ENCODE data around the gene GRIN2C. TPM values are rescaled to one million over a fixed set of nuclear protein-coding genes. Genes with fewer than 3 reads are reported as not detected.

GRIN2C gene
- total RNA-seq, 1 donor from 2014 or later: 0.57 TPM

DNA sequence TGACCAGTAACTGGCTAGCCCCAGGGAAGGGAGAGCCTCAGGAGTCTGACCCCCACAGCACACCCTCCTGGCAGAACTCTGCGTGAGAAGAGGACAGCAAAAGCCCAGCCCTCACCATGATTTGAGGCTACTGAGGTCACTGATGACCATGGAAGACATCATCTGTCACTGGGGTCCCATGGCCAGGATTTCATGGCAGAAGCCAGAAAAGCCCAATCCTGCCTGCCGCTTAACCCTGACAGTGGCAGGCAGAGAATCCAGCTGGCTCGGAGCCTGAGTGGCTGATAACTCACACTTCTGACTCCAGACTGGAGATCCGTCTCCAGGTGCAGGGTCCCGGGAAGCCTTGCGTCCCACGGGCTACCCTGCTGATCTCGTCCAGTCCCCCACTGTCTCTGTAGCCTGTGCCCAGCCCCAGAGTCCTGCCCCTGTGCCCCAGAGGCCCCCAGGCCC, 17.5 kb downstream of the GRIN2C start:
- H3K36me3 Mint-ChIP-seq (ENCODE audit: insufficient read depth): no peaks in the 10 kb centered on the region
- no peaks in the 10 kb centered on the region for H3K9me3 Mint-ChIP-seq (ENCODE audit: low read depth)
- peaks cover 45% of the 10 kb centered on the region for H3K27me3 Mint-ChIP-seq
- peaks cover 14% of the 10 kb centered on the region for H3K4me1 Mint-ChIP-seq (ENCODE audit: low read depth)
- no peak for DNase-seq (ENCODE audit: low spot score, unreplicated experiment)
- H3K4me3 Mint-ChIP-seq (ENCODE audit: low read depth): no peak overlapping the region
- no peak overlapping the region for H3K27ac Mint-ChIP-seq
- TF ChIP-seq, protein P1, sequence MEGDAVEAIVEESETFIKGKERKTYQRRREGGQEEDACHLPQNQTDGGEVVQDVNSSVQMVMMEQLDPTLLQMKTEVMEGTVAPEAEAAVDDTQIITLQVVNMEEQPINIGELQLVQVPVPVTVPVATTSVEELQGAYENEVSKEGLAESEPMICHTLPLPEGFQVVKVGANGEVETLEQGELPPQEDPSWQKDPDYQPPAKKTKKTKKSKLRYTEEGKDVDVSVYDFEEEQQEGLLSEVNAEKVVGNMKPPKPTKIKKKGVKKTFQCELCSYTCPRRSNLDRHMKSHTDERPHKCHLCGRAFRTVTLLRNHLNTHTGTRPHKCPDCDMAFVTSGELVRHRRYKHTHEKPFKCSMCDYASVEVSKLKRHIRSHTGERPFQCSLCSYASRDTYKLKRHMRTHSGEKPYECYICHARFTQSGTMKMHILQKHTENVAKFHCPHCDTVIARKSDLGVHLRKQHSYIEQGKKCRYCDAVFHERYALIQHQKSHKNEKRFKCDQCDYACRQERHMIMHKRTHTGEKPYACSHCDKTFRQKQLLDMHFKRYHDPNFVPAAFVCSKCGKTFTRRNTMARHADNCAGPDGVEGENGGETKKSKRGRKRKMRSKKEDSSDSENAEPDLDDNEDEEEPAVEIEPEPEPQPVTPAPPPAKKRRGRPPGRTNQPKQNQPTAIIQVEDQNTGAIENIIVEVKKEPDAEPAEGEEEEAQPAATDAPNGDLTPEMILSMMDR (IDR thresholded peaks at IDR 0.05; ENCODE audit: unreplicated experiment): no peak

DNA sequence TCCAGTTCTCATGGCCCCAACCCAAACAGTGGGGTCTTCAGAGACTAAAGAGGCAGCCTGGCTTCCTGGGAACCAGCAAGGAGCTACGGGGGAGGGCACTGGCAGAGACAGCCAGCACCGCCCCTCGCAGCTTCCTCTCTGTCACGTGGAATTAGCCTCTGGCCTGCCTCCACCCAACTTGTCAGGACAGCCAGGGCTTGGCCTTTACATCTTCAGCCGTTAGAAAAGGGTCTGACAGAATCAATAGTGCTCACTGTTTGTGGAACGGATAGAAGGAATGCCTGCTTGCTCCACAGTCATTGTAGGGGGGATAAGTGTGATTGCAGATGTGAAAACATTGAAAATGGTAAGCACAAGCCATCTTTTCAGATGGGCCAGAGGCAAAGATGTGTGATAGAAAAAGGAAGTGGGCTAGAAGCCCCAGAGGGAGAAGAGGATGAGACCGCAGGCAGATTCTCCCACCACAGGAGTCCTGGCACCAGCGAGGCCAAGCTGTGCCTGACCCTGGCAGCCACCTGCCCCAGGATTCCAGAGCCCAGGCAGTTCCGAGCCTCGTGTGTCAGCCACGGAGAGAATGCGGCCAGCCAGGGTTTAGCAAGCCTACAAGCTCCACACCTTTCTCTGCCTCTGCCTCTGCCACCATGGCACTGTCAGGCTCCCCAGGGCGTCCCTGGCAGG, 18.6 kb downstream of the GRIN2C start:
- peaks cover 40% of the 10 kb centered on the region for H3K27me3 Mint-ChIP-seq

DNA sequence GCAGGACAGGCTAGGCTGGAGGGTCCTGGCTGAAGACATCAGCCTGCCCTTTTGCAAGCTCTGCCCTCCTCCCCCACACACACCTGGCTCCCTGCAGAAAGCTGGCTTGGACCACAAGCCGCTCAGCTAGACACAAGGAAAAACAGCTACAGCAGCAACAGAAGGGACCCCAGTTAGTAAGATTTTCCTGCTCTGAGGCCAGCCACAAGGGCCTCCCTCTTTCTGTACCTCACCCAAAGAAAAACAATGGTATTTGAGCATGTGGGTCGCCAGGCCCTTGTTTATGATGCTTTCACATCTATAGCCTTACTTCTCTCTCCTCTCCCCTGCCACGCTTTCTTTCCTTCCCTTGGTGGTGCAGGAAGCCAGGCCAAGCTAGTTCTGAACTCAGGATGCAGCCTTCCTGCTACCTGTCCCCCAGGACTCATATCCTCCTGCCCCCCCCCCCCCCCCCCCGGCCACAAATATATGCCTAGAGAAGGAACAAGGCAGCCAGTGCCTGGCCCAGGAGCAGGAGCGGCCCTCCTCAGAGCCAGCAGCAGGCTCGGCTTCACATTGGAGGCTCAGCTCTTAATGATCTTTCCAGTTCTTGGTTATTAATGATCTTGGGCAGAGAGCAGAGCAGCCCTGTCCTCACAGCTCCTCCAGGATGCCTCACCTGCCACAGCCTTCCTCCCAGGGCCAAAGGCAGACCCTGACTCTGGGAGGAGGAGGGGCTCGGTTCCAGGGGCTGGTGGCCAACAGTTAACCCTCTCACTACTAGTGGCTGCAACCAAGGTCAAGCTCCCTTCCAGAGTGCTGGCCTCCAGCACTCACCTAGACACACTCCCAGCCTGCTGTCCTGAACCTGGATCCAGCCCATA, 19.5 kb downstream of the GRIN2C start:
- DNase-seq (ENCODE audit: low spot score, unreplicated experiment): no peak
- no peak overlapping the region for H3K4me3 Mint-ChIP-seq (ENCODE audit: low read depth)
- peak overlapping the region; percentile 46 for H3K27ac Mint-ChIP-seq

More for the DNA sequence above, 18.6 kb downstream of the GRIN2C start:
- Mint-ChIP-seq H3K36me3 (ENCODE audit: insufficient read depth) (peaks cover 2% of the 10 kb centered on the region), H3K4me3 (ENCODE audit: low read depth) (no peak overlapping the region), H3K4me1 (ENCODE audit: low read depth) (peaks cover 14% of the 10 kb centered on the region), H3K27ac (peak overlapping the region; percentile 26), H3K9me3 (ENCODE audit: low read depth) (no peaks in the 10 kb centered on the region)
- no peak for DNase-seq (ENCODE audit: low spot score, unreplicated experiment)
- TF ChIP-seq, protein P1 (IDR thresholded peaks at IDR 0.05; ENCODE audit: unreplicated experiment): no peak

DNA sequence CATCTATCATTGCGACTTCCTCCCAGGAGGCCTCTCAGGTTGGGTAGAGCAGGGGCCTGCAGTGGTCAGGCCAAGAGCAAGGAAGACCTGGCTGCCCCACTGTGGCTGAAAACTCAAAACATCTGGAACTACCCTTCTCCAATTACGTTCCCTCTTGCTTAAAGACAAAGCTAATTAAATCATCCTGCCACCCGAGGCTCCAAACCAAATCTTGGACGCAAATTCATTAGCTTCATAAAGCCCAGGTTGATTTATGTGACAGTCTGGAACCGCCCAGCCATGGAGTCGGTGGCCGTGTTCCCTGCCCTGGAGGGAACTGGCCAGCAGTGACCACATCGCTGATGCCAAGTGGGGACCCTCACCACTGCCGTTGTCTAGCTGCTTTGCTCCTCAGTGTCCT, 21.4 kb downstream of the GRIN2C start:
- Mint-ChIP-seq H3K27ac (no peak overlapping the region), H3K27me3 (peaks cover 14% of the 10 kb centered on the region), H3K36me3 (ENCODE audit: insufficient read depth) (peaks cover 4% of the 10 kb centered on the region), H3K4me3 (ENCODE audit: low read depth) (no peak overlapping the region), H3K4me1 (ENCODE audit: low read depth) (peaks cover 14% of the 10 kb centered on the region), H3K9me3 (ENCODE audit: low read depth) (no peaks in the 10 kb centered on the region)
- TF ChIP-seq, protein P1 (IDR thresholded peaks at IDR 0.05; ENCODE audit: unreplicated experiment): no peak
- DNase-seq (ENCODE audit: low spot score, unreplicated experiment): no peak

More for the DNA sequence above, 19.5 kb downstream of the GRIN2C start:
- Mint-ChIP-seq H3K27me3 (peaks cover 31% of the 10 kb centered on the region), H3K9me3 (ENCODE audit: low read depth) (no peaks in the 10 kb centered on the region), H3K4me1 (ENCODE audit: low read depth) (peaks cover 14% of the 10 kb centered on the region), H3K36me3 (ENCODE audit: insufficient read depth) (peaks cover 4% of the 10 kb centered on the region)
- TF ChIP-seq, protein P1 (IDR thresholded peaks at IDR 0.05; ENCODE audit: unreplicated experiment): no peak

DNA sequence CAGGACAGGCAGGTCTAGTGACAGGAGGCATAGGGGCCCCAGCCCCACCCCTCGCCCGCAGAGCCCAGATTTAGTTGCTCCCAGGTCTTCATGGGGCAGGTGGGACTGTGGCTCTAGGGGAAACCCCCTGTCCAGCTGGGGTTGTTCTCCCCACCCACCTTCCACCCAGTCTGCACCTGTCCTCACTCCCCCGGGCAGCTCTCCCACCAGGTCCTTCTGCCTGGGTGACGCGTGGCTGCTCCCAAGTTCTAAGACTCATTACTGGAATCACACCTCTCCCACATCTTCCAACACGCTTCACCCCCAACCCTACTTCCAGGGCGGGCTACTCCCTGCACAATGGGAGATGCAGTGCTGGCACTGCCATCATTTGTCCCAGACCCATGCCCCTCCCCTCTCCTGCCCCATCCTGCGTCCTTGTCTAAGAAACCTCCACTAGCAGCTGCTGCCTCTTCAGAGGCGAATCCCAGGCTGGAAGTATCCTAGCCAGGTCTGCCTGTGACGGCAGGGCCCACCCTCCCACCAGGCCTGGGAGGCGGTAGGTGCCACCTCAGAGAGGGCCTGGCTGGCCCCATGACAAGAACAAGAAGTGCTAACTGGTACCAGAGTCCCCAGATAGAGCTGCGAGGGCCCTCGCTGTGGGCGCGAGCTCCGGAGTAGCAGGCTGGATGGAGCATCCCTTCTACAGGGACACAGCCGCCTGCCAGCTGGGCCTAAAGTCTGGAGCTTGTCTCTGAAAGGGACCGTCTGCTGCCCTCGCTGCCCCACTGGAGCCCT, 22.8 kb downstream of the GRIN2C start:
- H3K9me3 Mint-ChIP-seq (ENCODE audit: low read depth): no peaks in the 10 kb centered on the region

More for the DNA sequence above, 22.8 kb downstream of the GRIN2C start:
- peaks cover 4% of the 10 kb centered on the region for H3K36me3 Mint-ChIP-seq (ENCODE audit: insufficient read depth)
- H3K27ac Mint-ChIP-seq: no peak overlapping the region
- H3K27me3 Mint-ChIP-seq: peaks cover 12% of the 10 kb centered on the region
- no peak for DNase-seq (ENCODE audit: low spot score, unreplicated experiment)
- H3K4me3 Mint-ChIP-seq (ENCODE audit: low read depth): no peak overlapping the region
- H3K4me1 Mint-ChIP-seq (ENCODE audit: low read depth): peaks cover 14% of the 10 kb centered on the region
- TF ChIP-seq, protein P1 (IDR thresholded peaks at IDR 0.05; ENCODE audit: unreplicated experiment): no peak

All from progenitor cell of endocrine pancreas (in vitro differentiated cells).